ENCODE results near the gene GPR33.
A peak's percentile ranks its signal among the peaks of the same experiment; 100 is the strongest.
"Not testable (repeated sequence)": the region's sequence is repeated elsewhere in the genome, so short reads cannot be mapped to it uniquely, and the experiment has no call there.

GPR33 gene

GRCh38 chr14:31457665-31458659, 29.9 kb downstream of the GPR33 start:
- no peak for DNase-seq

DNA sequence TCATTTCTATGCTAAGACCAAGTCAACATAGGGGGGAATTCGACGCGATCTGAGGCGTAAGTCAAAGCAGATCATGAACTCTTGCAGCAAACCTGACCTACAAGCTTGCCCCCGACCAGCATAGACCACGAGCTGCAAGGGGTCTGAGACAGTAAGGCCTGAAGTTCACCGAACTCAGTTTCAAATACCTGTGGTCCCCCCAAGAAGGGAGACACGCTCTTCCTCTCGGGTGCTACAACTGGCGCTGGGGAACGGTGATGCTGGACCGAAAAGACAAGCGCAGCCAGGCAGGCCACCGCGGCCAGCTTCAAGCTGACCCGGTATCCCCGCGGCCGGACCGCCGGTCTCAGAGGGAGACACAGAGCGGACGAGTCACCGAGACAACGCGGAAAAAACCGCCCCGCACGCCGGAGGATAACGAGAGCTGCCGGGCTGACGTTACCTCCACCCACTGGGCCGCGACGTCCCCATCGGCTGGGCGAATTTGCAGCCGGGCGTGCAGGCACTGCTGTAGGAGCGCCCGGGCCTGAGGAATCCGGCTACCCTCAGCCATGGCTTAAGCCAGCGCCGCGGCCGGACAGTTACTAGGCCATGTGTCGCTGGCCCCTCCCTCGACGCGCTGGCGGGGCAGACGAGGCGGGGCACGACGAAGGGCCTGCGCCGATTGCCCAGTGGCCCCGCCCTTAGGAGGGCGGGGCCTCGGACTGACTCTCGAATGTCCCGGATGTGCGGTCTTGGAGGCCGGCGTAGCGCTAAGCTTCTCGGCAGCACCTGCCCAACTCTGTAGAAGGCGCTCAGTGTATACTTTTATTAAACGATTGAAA, 30.8 kb downstream of the GPR33 start, which contains the start of gene DTD2:
TSS of gene DTD2 (minus strand) at position 666 of the 824 bp plus-strand sequence. CDS start at position 553, 113 bp downstream.
- DNase-seq, result peak; percentile 90

DNA sequence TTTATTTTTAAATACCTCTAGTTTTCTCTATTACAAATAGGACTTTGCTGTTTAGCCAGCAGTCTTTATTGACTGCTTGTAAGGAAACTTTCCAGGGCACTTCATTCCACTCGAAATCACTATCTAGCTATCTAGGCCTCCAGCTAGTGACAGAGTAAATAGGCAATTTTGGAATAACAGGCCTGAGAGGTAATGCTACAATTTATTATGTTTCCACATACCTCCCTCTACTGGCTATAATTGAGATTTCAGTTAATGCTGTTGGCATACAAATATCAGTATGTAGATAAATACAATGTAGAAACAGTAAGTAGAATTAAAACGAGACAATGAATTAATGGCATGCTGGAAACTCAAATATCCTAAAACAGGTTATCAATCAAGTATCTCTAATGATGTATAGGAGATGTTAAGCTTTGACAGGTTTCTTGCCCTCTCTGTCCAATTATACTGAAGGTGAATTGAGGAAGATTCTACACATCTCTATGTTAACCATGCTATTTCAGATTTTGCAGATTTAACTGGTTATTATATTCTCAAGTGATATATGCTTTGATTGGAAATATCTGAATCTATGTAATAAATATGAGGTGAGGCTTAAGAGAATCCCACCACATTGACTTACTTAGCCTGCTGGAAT, 37.7 kb downstream of the GPR33 start:
- no peak for DNase-seq

GRCh38 chr14:31449136-31449535, 38.7 kb downstream of the GPR33 start:
- no peak for DNase-seq

DNA sequence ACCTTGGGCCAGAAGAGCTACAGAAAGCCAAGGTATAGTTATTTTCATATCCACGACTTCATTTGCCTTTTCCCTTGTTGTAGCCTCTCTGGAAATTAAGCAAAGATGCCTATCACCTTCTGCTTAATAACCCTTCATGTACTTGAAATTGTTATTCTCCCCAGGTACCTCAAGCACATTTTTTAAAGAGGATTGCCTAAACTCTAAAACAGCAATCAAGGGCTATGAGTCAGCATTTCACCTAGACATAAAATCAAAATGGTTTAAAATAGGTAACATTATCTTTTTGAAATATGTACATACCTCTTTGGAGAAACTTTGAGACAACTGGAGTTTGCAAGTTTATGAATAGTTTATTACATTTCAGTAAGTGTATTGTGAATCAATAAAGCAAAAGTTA, 42.1 kb downstream of the GPR33 start:
- DNase-seq, result no peak

DNA sequence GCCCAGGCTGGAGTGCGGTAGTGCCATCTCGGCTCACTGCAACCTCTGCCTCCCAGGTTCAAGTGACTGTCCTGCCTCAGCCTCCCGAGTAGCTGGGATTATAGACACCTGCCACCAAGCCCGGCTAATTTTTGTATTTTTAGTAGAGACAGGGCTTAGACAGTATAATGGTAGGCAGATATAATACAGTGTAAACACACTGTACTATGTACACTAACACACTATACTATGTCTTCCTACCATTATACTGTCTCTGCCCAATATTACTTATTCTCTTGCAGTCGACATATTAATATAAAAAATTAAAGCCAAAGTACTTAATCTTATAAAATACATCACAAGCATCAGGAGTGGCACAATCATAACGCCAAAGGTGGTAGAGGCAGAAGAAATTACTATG, 45.6 kb downstream of the GPR33 start:
- no peak for DNase-seq

DNA sequence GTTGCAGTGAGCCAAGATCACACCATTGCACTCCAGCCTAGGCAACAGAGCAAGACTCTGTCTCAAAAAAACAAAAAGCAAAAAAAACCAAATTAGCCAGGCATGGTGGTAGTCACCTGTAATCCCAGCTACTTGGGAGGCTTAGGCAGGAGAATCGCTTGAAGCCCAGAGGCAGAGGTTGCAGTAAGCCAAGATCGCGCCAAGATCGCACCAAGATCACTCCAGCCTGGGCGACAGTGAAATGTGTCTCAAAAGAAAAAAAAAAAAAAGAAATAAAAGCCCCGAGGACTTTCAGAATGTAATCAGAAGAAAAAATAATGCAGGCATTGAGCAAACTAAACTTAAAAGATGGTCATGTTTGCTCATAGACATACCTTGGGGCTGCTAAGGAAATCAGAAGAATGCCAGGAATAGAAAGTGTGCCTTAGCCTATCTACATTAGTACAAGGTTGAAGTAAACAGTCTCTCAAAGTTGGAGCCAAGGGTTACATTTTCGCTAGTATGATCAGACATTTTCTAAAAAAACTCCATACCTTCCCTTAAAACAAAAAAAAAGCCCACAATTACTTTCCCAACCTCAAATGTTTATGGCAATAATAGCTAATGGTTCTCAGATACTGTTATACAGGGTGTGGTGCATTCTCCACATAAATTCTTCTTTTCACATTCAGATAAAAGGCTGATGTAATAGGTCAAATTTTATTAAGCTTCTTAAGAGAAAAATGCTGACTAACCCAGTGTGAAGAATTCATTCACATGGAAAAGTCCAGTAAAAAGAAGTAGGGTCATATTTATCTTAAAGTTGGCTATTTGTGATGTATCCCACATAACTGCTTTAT, 46.3 kb downstream of the GPR33 start:
- no peak for DNase-seq

- DNase-seq, result no peak
Observed at GRCh38 chr14:31440280-31440679, 47.6 kb downstream of the GPR33 start.

GRCh38 chr14:31439561-31439960, 48.3 kb downstream of the GPR33 start:
- DNase-seq, result no peak

- not testable (repeated sequence) for DNase-seq
Observed at GRCh38 chr14:31437045-31437691, 50.7 kb downstream of the GPR33 start.

DNA sequence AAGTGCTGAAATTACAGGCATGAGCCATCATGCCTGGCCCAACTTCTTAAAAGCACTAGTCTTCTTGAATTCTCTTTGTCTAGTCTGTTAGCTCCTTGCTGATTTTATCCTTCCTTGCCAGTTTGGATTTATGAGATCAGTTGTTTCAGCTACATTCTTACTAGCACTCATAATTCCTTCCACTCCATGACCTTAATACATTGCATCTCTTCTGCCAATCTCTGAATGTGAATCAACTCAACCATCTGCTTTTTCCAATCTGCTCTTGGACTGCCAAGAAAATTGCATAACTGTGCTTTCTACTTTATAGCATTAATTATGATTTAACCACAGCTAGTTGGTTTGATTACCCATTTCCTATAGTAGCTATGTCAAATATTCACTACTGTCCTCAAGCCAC, 52.6 kb downstream of the GPR33 start:
- DNase-seq, result no peak
